HG03139 (cell line): Measurements from ENCODE around the gene COL6A2.
"Not testable (repeated sequence)": the region's sequence is repeated elsewhere in the genome, so short reads cannot be mapped to it uniquely, and the experiment has no call there.

ENCODE experiments used
- ATAC-seq: cut with Tn5 transposase; IDR thresholded peaks from one replicate; pipeline ENCODE4 v1.9.1; 2021; ENCODE audit not compliant: unreplicated experiment

Gene COL6A2

DNA sequence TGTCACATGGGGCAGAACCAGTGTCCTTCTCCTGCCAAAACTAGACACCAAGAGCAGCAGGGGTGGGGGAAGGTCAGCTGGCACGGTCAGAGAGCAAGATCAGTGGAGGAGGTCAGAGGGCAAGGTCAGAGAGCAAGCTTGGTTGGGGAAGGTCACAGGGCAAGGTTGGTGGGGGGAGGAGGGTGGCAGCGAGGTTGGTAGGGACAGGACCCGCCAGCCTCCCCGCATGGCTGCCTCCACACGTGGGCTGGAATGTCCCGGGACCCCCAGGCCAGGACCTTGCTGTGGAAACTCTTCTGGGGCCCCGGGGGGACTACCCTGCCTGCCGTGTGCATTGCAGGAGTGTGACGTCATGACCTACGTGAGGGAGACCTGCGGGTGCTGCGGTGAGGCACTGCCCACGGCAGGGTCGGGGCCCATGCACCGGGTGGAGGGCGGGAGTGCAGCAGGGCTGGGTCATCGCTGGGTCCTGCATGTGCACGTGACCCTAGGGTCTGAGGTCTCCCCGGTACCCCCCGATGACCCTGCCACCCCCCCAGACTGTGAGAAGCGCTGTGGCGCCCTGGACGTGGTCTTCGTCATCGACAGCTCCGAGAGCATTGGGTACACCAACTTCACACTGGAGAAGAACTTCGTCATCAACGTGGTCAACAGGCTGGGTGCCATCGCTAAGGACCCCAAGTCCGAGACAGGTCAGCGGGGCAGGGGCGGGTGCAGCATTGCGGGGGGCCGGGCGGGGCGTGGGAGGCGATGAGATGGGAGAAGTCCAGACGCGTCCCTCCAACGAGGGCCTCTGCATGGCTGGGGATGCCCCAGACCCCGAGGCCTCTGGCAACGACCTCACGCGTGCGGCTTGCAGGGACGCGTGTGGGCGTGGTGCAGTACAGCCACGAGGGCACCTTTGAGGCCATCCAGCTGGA is 27.3 kb downstream of the COL6A2 start:
- ATAC-seq = no peak

DNA sequence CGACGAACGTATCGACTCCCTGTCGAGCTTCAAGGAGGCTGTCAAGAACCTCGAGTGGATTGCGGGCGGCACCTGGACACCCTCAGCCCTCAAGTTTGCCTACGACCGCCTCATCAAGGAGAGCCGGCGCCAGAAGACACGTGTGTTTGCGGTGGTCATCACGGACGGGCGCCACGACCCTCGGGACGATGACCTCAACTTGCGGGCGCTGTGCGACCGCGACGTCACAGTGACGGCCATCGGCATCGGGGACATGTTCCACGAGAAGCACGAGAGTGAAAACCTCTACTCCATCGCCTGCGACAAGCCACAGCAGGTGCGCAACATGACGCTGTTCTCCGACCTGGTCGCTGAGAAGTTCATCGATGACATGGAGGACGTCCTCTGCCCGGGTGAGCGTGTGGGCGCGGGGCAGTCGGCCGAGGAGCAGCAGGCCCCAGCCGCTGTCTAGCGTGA is 28.0 kb downstream of the COL6A2 start:
- no peak for ATAC-seq

DNA sequence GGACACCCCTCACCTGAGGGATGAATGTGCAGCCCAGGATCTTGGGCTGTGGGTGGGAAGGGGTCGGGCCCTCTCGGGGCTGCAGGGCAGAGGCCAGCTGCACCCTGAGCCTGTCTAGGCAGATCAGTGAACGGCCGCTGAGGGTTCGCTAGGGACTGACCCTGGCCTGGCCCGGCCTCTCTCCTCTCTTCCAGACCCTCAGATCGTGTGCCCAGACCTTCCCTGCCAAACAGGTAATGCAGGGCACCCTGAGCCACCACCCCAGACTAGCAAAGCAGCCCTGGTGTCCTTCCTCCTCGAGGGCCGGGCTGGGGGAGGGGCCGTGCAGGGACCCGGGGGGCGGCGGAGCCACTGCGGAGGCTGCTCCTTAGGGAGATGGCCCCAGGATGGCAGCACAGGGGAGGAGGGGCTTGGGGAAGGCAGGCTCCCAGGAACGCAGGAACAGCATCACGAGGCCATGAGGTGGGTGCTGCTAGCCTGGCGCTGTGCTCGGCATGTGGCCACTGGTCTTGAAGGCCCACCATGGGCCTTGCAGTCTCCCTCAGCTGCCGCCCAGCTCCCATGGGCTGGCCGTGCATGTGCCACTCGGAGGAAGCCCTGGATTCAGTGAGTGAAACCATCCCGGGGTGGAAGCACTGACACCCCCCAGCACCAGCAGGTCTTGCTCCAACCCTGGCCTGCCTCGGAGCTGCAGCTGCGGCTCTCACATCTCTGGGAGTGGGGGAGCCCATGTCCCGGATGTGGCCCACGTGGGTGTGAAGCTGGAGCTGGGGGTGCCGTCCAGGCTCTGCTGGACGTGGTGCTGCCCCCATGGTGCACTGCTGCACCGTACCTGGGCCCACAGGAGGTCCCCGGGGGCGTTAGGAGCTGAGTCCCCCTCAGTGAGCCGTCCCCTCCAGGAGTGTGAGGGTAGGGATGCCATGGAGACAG is 28.7 kb downstream of the COL6A2 start:
- no peak for ATAC-seq

DNA sequence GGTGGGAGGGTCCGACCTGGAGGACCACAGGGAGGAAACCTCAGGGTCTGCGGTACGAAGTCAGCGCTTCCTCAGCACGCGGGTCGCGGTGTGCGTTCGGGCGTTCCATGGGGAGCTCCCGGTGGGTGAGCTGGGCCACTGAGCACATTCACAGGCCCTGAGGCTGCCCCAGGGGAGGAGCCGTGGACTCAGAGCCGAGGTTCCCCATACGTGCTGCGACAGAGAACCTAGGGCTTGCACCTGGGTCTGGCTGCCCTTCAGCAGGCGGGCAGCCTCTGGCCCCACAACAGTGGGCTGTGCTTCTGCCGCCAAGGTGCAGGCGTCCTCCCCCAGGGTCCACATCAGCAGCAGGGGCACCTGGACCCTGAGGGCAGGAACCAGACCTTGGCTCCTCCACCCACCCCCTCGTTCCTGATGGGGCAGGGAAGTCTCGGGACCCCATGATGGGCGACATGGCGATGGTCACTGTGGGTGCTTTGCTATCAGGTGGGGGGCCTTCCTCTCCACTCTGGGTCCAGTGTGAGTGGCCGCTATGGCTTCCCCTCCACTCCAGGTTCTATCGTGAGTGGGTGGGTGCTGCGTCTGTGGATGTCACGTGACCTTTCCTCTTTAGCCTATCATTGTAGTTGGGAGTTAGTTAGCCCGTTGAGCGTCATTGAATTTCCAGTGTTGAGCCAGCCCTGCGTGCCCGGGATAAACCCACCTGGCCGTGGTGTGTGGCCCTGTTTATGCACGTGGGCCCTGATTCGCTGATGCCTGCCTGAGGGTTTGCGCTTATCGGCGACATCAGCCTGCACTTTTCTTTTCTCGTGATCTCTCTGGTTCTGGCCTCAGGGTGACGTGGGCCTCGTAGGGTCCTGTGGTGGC is 29.6 kb downstream of the COL6A2 start:
- ATAC-seq = no peak

DNA sequence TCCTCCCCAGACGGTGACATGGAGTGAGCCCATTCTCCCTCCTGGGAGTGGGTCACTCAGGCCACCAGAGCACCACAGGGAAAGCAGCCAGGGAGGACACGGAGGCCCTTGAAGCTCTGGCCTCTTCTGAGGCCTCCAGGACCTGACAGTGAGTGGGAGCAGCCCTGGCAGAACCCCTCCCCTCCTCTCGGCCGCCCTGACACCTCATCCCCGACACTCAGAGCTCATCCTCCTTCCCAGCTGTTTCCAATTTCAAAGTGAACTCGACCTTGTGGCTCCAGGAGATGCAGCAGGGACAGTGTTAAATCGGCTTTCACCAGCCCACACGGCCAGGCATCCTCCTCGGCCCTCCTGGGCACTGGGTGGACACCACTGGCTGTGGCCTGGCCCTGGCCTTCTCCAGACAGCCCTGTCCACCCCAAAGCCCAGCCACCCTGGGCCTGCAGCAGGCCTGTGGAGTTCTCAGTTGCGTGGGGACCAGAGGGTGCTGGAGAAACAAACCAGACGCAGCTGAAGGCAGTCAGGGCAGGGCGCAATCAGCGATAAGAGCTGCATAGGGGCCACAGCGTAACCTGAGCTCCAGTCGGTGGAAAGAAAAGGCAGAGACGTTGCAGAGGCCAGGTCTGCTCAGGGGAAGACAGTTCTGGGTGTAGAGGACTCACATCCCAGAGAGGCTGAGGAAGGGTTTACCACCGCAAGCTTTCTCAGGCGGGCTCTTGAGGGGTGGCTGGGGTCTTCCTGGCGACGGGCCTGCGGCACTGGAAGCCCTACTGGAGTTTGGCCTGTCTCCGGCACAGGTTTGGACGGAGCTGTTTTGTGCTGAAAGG is 30.4 kb downstream of the COL6A2 start:
- no peak for ATAC-seq

DNA sequence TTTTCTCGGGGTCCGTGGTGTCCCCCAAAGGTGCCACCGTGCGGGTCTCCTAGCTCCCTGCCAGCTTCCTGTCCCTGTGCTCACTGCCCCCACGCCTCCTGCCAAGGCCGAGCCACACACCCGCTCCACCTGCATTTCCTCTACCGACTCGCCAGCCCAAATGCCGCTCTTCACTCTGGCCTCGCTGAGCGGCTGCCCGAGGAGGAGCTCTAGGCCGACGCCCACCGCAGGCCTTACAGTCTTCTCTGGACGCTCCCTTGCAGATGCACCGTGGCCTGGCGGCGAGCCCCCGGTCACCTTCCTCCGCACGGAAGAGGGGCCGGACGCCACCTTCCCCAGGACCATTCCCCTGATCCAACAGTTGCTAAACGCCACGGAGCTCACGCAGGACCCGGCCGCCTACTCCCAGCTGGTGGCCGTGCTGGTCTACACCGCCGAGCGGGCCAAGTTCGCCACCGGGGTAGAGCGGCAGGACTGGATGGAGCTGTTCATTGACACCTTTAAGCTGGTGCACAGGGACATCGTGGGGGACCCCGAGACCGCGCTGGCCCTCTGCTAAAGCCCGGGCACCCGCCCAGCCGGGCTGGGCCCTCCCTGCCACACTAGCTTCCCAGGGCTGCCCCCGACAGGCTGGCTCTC is 31.1 kb downstream of the COL6A2 start:
- ATAC-seq = no peak

DNA sequence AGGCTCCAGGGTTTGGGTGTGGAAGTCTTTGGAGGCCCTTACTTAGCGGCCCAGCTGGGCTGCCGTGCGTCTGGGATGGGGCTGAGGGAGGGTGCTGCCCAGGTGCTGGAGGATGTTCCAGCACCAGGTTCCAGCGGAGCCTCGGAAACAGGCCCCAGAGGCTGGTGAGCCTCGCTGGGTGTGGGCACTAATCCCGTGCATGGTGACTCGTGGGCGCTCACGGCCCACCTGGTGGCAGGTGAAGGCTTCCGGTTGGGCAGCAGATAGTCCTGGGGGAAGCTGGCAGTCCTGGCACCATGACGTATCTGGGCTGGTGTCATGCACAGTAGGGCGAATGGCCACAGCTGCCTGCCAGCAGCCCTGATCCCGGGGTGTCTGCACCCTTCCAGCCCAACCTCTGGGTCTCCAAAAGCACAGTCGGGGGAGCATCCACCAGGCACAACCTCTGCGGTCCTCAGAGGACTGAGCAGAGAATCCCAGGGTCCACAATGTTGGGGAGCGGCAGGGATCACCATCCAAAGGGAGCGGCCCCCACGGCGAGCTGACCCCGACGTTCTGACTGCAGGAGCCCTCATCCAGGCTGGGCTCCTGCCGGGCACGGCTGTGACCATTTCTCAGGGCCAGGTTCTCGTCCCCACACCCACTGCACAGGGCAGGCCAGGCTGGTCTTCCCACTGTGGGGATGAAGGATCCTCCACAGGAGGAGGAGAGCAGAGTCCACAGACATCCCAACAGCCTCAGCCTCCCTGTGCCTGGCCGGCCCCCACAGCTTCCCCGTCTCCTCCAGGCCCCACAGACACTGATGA is 32.1 kb downstream of the COL6A2 start:
- ATAC-seq = no peak

DNA sequence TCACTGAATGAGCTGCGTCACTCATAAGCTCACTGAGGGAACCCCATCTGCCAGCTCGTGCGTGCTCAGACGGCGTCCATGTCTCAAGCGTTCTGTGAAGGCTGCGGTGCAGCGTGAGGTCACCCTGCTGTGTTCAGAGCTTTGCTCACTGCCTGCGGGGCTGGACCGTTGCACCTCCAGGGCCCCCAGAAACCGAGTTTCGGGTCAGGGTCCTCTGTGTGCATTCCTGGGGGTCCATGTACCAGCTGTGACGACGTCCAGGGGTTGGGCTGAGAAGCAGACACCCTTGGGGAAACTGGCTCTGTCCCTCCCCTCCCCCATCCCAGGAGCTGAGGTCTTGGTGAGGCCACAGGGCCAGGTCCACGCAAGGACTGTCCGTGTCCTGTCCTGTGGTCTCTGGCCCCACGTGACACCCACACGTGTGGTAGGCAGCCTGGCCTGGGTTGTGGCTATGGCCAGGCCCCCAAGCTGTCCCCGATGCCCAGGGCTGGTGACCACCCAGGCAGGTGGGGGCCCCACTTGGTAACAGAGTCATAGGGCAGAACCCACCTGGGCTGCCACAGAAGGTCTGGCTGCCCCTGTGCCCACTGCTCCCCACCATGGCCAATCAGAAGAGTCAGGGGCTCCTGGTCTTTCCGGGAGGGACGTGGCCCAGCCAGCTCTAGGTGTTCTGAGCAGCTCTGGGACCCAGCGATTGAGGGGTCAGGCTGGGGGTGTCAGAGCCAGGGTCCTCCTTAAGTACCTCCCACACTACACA is 33.1 kb downstream of the COL6A2 start:
- ATAC-seq = no peak

DNA sequence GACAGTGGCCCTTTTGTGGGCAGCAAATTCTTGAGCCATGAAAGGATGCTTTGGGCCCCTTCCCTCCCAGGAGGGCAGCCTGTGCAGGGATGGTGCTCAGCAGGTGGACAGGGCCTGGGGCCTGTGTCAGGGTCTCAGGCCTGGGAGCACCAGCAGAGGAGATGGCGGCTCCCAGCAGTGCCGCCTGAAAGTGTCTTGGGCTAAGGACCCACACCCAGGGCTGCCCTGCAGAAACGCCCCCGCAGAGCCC is 33.6 kb downstream of the COL6A2 start:
- no peak for ATAC-seq

DNA sequence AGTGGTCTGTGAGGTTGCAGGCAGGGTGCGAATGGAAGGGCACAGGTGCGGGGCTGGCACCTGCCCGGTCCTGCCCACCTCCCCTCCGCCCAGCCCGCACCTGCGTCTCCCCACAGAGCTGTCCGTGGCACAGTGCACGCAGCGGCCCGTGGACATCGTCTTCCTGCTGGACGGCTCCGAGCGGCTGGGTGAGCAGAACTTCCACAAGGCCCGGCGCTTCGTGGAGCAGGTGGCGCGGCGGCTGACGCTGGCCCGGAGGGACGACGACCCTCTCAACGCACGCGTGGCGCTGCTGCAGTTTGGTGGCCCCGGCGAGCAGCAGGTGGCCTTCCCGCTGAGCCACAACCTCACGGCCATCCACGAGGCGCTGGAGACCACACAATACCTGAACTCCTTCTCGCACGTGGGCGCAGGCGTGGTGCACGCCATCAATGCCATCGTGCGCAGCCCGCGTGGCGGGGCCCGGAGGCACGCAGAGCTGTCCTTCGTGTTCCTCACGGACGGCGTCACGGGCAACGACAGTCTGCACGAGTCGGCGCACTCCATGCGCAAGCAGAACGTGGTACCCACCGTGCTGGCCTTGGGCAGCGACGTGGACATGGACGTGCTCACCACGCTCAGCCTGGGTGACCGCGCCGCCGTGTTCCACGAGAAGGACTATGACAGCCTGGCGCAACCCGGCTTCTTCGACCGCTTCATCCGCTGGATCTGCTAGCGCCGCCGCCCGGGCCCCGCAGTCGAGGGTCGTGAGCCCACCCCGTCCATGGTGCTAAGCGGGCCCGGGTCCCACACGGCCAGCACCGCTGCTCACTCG is 34.1 kb downstream of the COL6A2 start:
- ATAC-seq = no peak

DNA sequence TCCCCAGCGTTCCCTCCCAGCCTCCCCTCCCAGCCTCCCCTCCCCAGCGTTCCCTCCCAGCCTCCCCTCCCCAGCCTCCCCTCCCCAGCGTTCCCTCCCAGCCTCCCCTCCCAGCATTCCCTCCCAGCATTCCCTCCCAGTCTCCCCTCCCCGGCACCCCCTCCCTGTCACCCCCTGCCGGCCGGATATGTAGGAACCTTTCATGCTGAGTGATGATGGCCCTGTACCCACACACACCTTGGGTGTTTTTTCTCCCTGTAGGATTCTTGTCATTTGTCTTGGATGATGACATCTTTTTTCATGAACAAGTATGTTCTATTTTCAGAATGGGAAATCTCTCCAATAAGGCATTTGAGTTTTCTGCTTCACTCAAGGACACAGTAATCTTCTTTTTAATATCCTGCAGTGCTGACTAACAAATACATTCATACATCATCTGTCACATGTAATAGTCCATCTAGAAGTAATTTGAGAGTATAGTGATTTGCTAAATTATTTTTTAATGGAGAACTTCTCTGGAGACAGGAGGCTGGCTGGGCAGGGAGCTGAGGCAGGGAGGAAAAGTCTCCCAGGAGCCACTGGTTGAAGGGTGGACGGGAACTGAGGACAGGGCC is 38.0 kb downstream of the COL6A2 start:
- no peak for ATAC-seq

DNA sequence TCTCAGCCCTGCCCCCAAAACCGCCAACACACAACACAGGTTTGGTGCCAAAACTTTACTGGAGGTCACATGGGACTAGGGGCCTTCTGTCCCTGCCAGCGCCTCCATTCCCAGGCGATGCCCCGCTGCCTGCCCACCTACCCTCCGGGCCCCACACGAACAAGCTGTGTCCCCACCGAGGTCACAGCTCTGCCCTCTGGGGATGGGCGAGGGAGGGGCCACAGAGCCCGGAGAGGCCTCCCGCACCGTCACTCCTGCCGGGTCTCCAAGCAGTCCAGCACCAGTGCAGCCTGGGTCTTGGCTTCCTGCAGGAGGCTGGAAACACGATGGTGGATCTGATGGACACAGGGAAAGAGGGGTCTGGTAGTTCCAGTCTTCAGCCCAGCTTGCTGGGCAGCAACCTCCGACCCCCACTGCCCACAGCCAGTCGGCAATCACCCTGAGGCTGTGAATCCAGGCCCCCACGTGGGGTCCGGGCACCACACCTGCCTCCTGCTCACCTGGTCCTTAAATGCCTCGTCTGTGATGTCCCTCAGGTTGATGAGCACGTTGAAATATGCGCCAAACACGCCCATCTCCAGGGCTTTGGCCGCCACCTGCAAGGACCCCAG is 38.9 kb downstream of the COL6A2 start:
- ATAC-seq = no peak

DNA sequence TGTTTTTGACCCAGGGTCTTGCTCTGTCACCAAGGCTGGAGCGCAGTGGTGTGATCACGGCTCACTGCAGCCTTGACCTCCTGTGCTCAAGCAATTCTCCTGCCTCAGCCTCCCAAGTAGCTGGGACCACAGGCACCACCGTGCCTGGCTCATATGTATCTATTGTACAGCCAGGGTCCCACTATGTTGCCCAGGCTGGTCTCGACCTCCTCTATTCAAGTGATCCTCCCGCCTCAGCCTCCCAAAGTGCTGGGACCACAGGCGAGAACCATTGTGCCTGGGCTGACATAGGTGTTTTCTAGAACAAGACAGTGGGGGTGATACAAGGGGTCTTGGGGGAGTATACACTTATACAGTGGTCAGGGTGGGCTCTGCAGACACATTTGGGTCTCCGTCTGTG is 40.0 kb downstream of the COL6A2 start:
- no peak for ATAC-seq

DNA sequence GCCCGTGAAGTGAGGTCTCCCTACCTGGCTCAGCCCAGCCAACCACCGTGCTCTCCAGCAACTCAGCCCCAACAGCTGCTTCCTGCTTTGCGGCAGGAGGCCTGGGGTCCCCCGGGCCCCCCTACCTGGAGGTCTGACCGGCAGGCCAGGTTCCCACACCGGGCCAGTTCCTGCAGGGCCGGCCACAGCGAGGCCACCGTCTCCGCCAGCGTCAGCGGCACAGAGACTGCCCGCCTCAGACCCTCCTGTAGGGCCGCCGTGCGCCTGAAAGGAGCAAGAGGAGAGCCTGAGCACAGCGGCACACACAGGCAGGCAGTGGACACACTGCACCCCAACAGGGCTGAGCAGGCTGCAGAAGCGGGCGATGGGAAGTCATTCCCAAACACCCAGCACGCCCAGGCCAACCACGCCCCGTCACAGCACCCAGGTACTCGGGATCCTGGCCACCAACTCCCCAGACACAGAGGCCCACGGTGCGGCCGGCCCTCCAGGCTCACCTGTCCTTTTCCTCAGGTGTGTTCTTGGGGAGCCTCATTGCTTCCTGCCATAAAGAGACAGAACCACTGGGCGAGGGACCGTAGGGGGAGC is 40.6 kb downstream of the COL6A2 start:
- no peak for ATAC-seq

DNA sequence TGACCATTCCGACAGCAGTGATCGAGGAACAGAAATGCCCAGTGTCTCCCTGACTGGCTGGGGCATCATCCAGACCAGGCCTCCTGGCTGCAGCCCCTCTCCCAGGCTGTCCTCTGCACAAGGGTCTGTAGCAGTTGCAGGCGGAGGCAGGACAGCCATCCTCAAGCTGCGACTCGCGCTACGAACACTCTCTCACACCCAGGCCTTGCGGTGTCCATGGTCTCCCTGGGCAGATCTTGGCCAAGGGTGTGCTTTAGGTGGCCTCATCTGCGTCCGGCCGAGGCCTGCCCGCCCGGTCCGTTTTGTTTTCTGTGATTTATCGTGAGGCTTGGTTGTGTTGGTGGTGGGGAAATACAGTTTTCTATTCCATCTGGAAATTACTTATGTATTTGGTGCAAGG is 41.8 kb downstream of the COL6A2 start:
- no peak for ATAC-seq

DNA sequence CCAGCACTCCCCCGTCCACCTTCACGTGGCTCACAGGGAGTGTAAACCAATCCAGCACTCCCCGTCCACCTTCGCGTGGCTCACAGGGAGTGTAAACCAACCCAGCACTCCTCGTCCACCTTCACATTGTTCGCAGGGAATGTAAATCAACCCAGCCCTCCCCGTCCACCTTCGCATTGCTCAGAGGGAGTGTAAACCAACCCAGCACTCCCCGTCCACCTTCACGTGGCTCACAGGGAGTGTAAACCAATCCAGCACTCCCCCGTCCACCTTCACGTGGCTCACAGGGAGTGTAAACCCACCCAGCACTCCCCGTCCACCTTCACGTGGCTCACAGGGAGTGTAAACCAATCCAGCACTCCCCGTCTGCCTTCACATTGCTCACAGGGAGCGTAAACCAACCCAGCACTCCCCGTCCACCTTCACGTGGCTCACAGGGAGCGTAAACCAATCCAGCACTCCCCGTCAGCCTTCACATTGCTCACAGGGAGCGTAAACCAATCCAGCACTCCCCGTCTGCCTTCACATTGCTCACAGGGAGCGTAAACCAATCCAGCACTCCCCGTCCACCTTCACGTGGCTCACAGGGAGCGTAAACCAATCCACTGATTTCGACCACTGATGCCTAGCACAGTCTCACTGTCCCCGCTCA is 42.6 kb downstream of the COL6A2 start:
- not testable (repeated sequence) for ATAC-seq
